ENCODE data around the gene COL4A2.

DNA sequence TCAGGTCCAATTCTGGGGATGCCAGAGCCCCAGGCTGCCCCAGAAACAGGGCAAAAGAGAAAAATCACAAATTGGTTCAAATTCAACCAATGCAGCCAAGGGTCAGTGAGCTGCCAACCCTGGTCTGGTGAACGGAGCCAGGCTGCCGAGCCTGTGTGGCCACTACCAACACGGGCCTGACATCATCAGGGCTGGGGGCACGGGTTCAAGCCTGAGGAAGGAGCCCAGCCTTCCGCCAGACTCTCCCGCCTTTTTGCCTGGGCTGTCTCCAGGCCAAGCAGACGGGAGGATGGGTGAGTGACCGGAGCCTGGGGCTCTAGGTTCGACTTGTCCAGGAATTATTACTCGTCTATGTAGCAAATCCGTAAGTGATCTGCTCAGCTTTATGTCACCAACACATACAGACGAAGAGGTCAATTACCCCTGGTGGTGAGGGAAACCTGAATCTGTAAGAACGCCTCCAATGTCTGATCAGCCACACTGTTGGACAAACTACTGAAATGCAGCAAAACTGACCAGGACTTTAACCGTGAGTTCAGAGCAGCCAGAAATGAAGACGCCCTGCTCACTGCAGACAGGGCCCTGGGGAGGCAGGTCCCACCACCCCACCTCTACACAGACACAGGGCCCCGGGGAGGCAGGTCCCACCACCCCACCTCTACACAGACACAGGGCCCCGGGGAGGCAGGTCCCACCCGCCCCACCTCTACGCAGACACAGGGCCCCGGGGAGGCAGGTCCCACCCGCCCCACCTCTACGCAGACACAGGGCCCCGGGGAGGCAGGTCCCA lies 222.6 kb downstream of the COL4A2 start:
- TF ChIP-seq, protein P1, sequence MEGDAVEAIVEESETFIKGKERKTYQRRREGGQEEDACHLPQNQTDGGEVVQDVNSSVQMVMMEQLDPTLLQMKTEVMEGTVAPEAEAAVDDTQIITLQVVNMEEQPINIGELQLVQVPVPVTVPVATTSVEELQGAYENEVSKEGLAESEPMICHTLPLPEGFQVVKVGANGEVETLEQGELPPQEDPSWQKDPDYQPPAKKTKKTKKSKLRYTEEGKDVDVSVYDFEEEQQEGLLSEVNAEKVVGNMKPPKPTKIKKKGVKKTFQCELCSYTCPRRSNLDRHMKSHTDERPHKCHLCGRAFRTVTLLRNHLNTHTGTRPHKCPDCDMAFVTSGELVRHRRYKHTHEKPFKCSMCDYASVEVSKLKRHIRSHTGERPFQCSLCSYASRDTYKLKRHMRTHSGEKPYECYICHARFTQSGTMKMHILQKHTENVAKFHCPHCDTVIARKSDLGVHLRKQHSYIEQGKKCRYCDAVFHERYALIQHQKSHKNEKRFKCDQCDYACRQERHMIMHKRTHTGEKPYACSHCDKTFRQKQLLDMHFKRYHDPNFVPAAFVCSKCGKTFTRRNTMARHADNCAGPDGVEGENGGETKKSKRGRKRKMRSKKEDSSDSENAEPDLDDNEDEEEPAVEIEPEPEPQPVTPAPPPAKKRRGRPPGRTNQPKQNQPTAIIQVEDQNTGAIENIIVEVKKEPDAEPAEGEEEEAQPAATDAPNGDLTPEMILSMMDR (IDR thresholded peaks at IDR 0.05), result no peak
- no peak for TF ChIP-seq POLR2A (IDR thresholded peaks at IDR 0.05)
